Astrocyte (in vitro differentiated cells and primary cell): ENCODE data around the gene TRIM47. TPM values are rescaled to one million over a fixed set of nuclear protein-coding genes. Genes with fewer than 3 reads are reported as not detected.

Source experiments
- DNase-seq: peaks from one replicate; pipeline ENCODE4 v3.0.0-alpha.2; 2010; ENCODE audit warnings: low read depth
- FAIRE-seq: peaks from 2 replicates; lab custom pipeline; 2011; peaks lifted over from hg19 to GRCh38; lab: Jason Lieb, UNC
- H2AFZ ChIP-seq: 2 replicates; pipeline ENCODE4 v1.6.0; 2012; ENCODE audit warnings: low read depth, low read length, inconsistent platforms
- H3K27ac ChIP-seq: 2 replicates; pipeline ENCODE4 v1.5.1; 2011; ENCODE audit warnings: low read depth, low read length, inconsistent platforms
- H3K27me3 ChIP-seq: 2 replicates; pipeline ENCODE4 v1.6.0; 2011; ENCODE audit warnings: low read length, inconsistent platforms; ENCODE audit not compliant: insufficient read depth
- H3K36me3 ChIP-seq: 2 replicates; pipeline ENCODE4 v1.5.1; 2011; ENCODE audit warnings: low read length, inconsistent platforms; ENCODE audit not compliant: insufficient read depth
- H3K4me1 ChIP-seq: 2 replicates; pipeline ENCODE4 v1.5.1; 2011; ENCODE audit warnings: low read length, inconsistent platforms; ENCODE audit not compliant: insufficient read depth
- H3K4me2 ChIP-seq: 2 replicates; pipeline ENCODE4 v1.6.0; 2012; ENCODE audit warnings: low read length, inconsistent platforms
- H3K4me3 ChIP-seq: 2 replicates; pipeline ENCODE4 v1.5.1; 2011; ENCODE audit warnings: low read depth, mild to moderate bottlenecking, low read length, inconsistent platforms; ENCODE audit not compliant: insufficient read depth
- H3K79me2 ChIP-seq: 2 replicates; pipeline ENCODE4 v1.6.0; 2012; ENCODE audit warnings: mild to moderate bottlenecking, low read length, inconsistent platforms; ENCODE audit not compliant: insufficient read depth
- H3K9ac ChIP-seq: 2 replicates; pipeline ENCODE4 v1.6.0; 2012; ENCODE audit warnings: mild to moderate bottlenecking, low read length, inconsistent platforms
- H3K9me3 ChIP-seq: 2 replicates; pipeline ENCODE4 v1.5.1; 2012; ENCODE audit warnings: low read depth, mild to moderate bottlenecking, low read length, inconsistent platforms; ENCODE audit not compliant: insufficient read depth
- H4K20me1 ChIP-seq: 2 replicates; pipeline ENCODE4 v1.6.0; 2012; ENCODE audit warnings: low read length, inconsistent platforms; ENCODE audit not compliant: insufficient read depth
- H3K27ac Mint-ChIP-seq: one replicate; pipeline ENCODE4 v1.8.0; 2021; ENCODE audit warnings: mild to moderate bottlenecking, mixed read lengths; ENCODE audit not compliant: unreplicated experiment
- H3K27me3 Mint-ChIP-seq: one replicate; pipeline ENCODE4 v1.8.0; 2021; ENCODE audit warnings: low read depth, mixed read lengths; ENCODE audit not compliant: unreplicated experiment
- H3K36me3 Mint-ChIP-seq: one replicate; pipeline ENCODE4 v1.8.0; 2021; ENCODE audit warnings: low read depth, mixed read lengths; ENCODE audit not compliant: unreplicated experiment
- H3K4me1 Mint-ChIP-seq: one replicate; pipeline ENCODE4 v1.8.0; 2021; ENCODE audit warnings: low read depth, mixed read lengths; ENCODE audit not compliant: unreplicated experiment
- H3K4me3 Mint-ChIP-seq: one replicate; pipeline ENCODE4 v1.8.0; 2021; ENCODE audit warnings: mild to moderate bottlenecking, moderate library complexity, mixed read lengths; ENCODE audit not compliant: unreplicated experiment
- H3K9me3 Mint-ChIP-seq: one replicate; pipeline ENCODE4 v1.8.0; 2021; ENCODE audit warnings: mild to moderate bottlenecking, mixed read lengths; ENCODE audit not compliant: unreplicated experiment
- CTCF ChIP-seq: IDR thresholded peaks from 2 replicates; pipeline ENCODE4 v1.5.1; 2011; ENCODE audit warnings: low read depth, mild to moderate bottlenecking, inconsistent platforms, low read length, moderate library complexity; ENCODE audit not compliant: insufficient read depth
- EZH2 ChIP-seq: IDR thresholded peaks from 2 replicates; pipeline ENCODE4 v1.6.1; 2012; ENCODE audit warnings: mild to moderate bottlenecking, low read length, inconsistent platforms; ENCODE audit not compliant: insufficient read depth
- total RNA-seq: library from RNA; stranded (reverse); gene quantifications from 2 replicates; pipeline ENCODE4 v1.2.1, GENCODE V29; 2021

TRIM47 gene
- total RNA-seq, 1 donor from 2014 or later, result 5.9 TPM

GRCh38 chr17:75894049-75894733, 15.8 kb upstream of the TRIM47 start:
- Mint-ChIP-seq H3K4me1 (peaks cover 11% of the 10 kb centered on the region), H3K4me3 (peak overlapping the region; percentile 69), H3K9me3 (no peaks in the 10 kb centered on the region), H3K27me3 (no peaks in the 10 kb centered on the region), H3K27ac (no peak overlapping the region), H3K36me3 (peaks cover 11% of the 10 kb centered on the region)
- FAIRE-seq (no peak), DNase-seq (no peak)
- peaks cover 19% of the 10 kb centered on the region for H3K79me2 ChIP-seq
- H3K9me3 ChIP-seq, result no peaks in the 10 kb centered on the region
- H3K4me2 ChIP-seq, result no peak overlapping the region
- H3K27me3 ChIP-seq, result no peaks in the 10 kb centered on the region
- H3K27ac ChIP-seq, result no peak overlapping the region
- peak overlapping the region; percentile 17 for H3K9ac ChIP-seq
- H3K4me1 ChIP-seq, result peaks cover 12% of the 10 kb centered on the region
- TF ChIP-seq CTCF (no peak), EZH2 (no peak)
- H3K36me3 ChIP-seq, result peaks cover 6% of the 10 kb centered on the region
- H3K4me3 ChIP-seq, result no peak overlapping the region
- H4K20me1 ChIP-seq, result peaks cover 26% of the 10 kb centered on the region
- no peak overlapping the region for H2AFZ ChIP-seq

- TF ChIP-seq EZH2 (no peak), CTCF (no peak)
- H3K36me3 ChIP-seq, result peaks cover 4% of the 10 kb centered on the region
- DNase-seq (no peak), FAIRE-seq (no peak)
- H4K20me1 ChIP-seq, result peaks cover 26% of the 10 kb centered on the region
- Mint-ChIP-seq H3K4me1 (peaks cover 11% of the 10 kb centered on the region), H3K4me3 (peak overlapping the region; percentile 69), H3K36me3 (peaks cover 11% of the 10 kb centered on the region), H3K27me3 (no peaks in the 10 kb centered on the region), H3K27ac (no peak overlapping the region), H3K9me3 (no peaks in the 10 kb centered on the region)
- no peak overlapping the region for H3K27ac ChIP-seq
- no peak overlapping the region for H3K4me2 ChIP-seq
- no peak overlapping the region for H3K4me3 ChIP-seq
- no peak overlapping the region for H2AFZ ChIP-seq
- no peaks in the 10 kb centered on the region for H3K27me3 ChIP-seq
- no peak overlapping the region for H3K9ac ChIP-seq
- H3K4me1 ChIP-seq, result peaks cover 12% of the 10 kb centered on the region
- no peaks in the 10 kb centered on the region for H3K9me3 ChIP-seq
- H3K79me2 ChIP-seq, result peaks cover 19% of the 10 kb centered on the region
Observed at GRCh38 chr17:75893305-75894048, 15.1 kb upstream of the TRIM47 start.
